CD4-positive, alpha-beta memory T cell (primary cell): ENCODE results near the gene ADGRB3. TPM values are rescaled to one million over a fixed set of nuclear protein-coding genes. Genes with fewer than 3 reads are reported as not detected.
"Not testable (repeated sequence)": the region's sequence is repeated elsewhere in the genome, so short reads cannot be mapped to it uniquely, and the experiment has no call there.

ENCODE experiments used
- CTCF ChIA-PET: fragments of 350-600 bp; sonication (Branson Sonifier 250); formaldehyde crosslinking; loops from one replicate; lab custom pipeline; 2021; ENCODE audit warnings: inconsistent platforms; ENCODE audit not compliant: partially characterized antibody; lab: Charles Lee
- POLR2A ChIA-PET: fragments of 350-600 bp; sonication (Branson Sonifier 250); formaldehyde crosslinking; loops from one replicate; lab custom pipeline; 2021; ENCODE audit not compliant: partially characterized antibody; lab: Charles Lee
- DNase-seq, 5 donors: peaks; one replicate each; pipeline versions ENCODE4 v3.0.0 to v3.0.0-alpha.2; 2020 to 2022; ENCODE audit warnings: mixed read lengths in 1 of 5
- H3K27ac ChIP-seq: one replicate; pipeline ENCODE4 v1.7.0; 2013; ENCODE audit warnings: low read depth, low read length
- H3K27me3 ChIP-seq: 2 replicates; pipeline ENCODE4 v1.7.0; 2013; ENCODE audit warnings: mild to moderate bottlenecking, low read length, moderate library complexity; ENCODE audit not compliant: insufficient read depth
- H3K36me3 ChIP-seq: 2 replicates; pipeline ENCODE4 v1.7.0; 2013; ENCODE audit warnings: mild to moderate bottlenecking, low read length, moderate library complexity; ENCODE audit not compliant: insufficient read depth
- H3K4me1 ChIP-seq: 2 replicates; pipeline ENCODE4 v1.7.0; 2013; ENCODE audit warnings: mild to moderate bottlenecking, low read length, moderate library complexity; ENCODE audit not compliant: insufficient read depth
- H3K4me3 ChIP-seq, 2 donors: one replicate each; pipeline ENCODE4 v1.7.0; 2013; ENCODE audit warnings: low read length in 2 of 2, mild to moderate bottlenecking in 1 of 2
- H3K9me3 ChIP-seq, 2 donors: one replicate each; pipeline ENCODE4 v1.7.0; 2013; ENCODE audit warnings: low read length in 2 of 2, control low read depth in 1 of 2; ENCODE audit not compliant: control insufficient read depth in 1 of 2
- H3K27ac Mint-ChIP-seq, 7 donors: one replicate each; pipeline ENCODE4 v1.8.0; 2020 to 2021; ENCODE audit warnings: mixed read lengths in 7 of 7, mild to moderate bottlenecking in 6 of 7, inconsistent platforms in 3 of 7, moderate library complexity in 3 of 7
- H3K27me3 Mint-ChIP-seq, 2 donors: one replicate each; pipeline ENCODE4 v1.8.0; 2020 to 2021; ENCODE audit warnings: mixed read lengths in 2 of 2
- H3K36me3 Mint-ChIP-seq, 2 donors: one replicate each; pipeline ENCODE4 v1.8.0; 2020 to 2021; ENCODE audit warnings: mixed read lengths in 2 of 2, inconsistent platforms in 1 of 2, mild to moderate bottlenecking in 1 of 2
- H3K4me1 Mint-ChIP-seq, 4 donors: one replicate each; pipeline ENCODE4 v1.8.0; 2020 to 2021; ENCODE audit warnings: mixed read lengths in 4 of 4, mild to moderate bottlenecking in 1 of 4
- H3K4me3 Mint-ChIP-seq, 8 donors: one replicate each; pipeline ENCODE4 v1.8.0; 2020 to 2021; ENCODE audit warnings: mixed read lengths in 8 of 8, mild to moderate bottlenecking in 7 of 8, moderate library complexity in 6 of 8, inconsistent platforms in 3 of 8
- H3K9me3 Mint-ChIP-seq, 8 donors: one replicate each; pipeline ENCODE4 v1.8.0; 2020 to 2021; ENCODE audit warnings: mixed read lengths in 8 of 8, mild to moderate bottlenecking in 5 of 8, inconsistent platforms in 3 of 8, moderate library complexity in 1 of 8
- intact Hi-C: fragments of 100-400 bp; cut with micrococcal nuclease; formaldehyde crosslinking; loops from one replicate; pipeline ENCODE4 v1.15.1; 2023
- polyA plus RNA-seq, 2 donors: library from polyadenylated mRNA; unstranded; fragments of 300-500 nt; fragmentation: Illumina TruSeq; gene quantifications; one replicate each; pipeline ENCODE4 v1.2.3, GENCODE V29; 2021
- total RNA-seq, 2 experiments: library from RNA; stranded (reverse); gene quantifications; one replicate each; pipeline ENCODE4 v1.2.3, GENCODE V29; 2021

ADGRB3 gene
- total and polyA plus RNA-seq, 4 experiments from 2014 or later: not detected

- Mint-ChIP-seq H3K27ac (no peak overlapping the region), H3K9me3 (peaks cover 0 to 8% (median 6%) of the 10 kb centered on the region in 8 donors), H3K4me1 (no peaks in the 10 kb centered on the region), H3K4me3 (no peak overlapping the region), H3K27me3 (no peaks in the 10 kb centered on the region), H3K36me3 (no peaks in the 10 kb centered on the region)
- Histone ChIP-seq H3K36me3 (no peaks in the 10 kb centered on the region), H3K9me3 (peaks cover 0 to 3% of the 10 kb centered on the region in 2 donors), H3K27me3 (no peaks in the 10 kb centered on the region), H3K27ac (no peak overlapping the region), H3K4me1 (no peaks in the 10 kb centered on the region), H3K4me3 (no peak overlapping the region)
- ChIA-PET POLR2A (no interaction called here), CTCF (no interaction called here)
- intact Hi-C loops: no loop called here
- no peak for DNase-seq
Measured at GRCh38 chr6:68868646-68869045, 233.6 kb downstream of the ADGRB3 start.

- intact Hi-C loops: no loop called here
- no peaks in the 10 kb centered on the region for H3K9me3 ChIP-seq
- Mint-ChIP-seq H3K4me1 (no peaks in the 10 kb centered on the region), H3K4me3 (no peak overlapping the region), H3K27me3 (no peaks in the 10 kb centered on the region), H3K27ac (no peak overlapping the region), H3K36me3 (no peaks in the 10 kb centered on the region), H3K9me3 (peaks cover 0 to 1% (median 0%) of the 10 kb centered on the region in 8 donors)
- H3K27me3 ChIP-seq: no peaks in the 10 kb centered on the region
- DNase-seq: no peak
- no peak overlapping the region for H3K4me3 ChIP-seq
- no peak overlapping the region for H3K27ac ChIP-seq
- no peaks in the 10 kb centered on the region for H3K36me3 ChIP-seq
- no peaks in the 10 kb centered on the region for H3K4me1 ChIP-seq
- POLR2A ChIA-PET: no interaction called here
- CTCF ChIA-PET: no interaction called here
Measured at GRCh38 chr6:68873236-68873635, 238.2 kb downstream of the ADGRB3 start.

GRCh38 chr6:68874747-68875146 is 239.7 kb downstream of the ADGRB3 start:
- H3K27me3 Mint-ChIP-seq: no peaks in the 10 kb centered on the region
- H3K36me3 Mint-ChIP-seq: no peaks in the 10 kb centered on the region
- H3K27me3 ChIP-seq: no peaks in the 10 kb centered on the region
- H3K4me3 ChIP-seq: no peak overlapping the region
- peaks cover 0 to 2% (median 0%) of the 10 kb centered on the region in 8 donors for H3K9me3 Mint-ChIP-seq
- ChIA-PET POLR2A (no interaction called here), CTCF (no interaction called here)
- H3K9me3 ChIP-seq: no peaks in the 10 kb centered on the region
- DNase-seq: no peak
- H3K27ac ChIP-seq: no peak overlapping the region
- H3K4me1 ChIP-seq: no peaks in the 10 kb centered on the region
- H3K36me3 ChIP-seq: no peaks in the 10 kb centered on the region
- no peaks in the 10 kb centered on the region for H3K4me1 Mint-ChIP-seq
- H3K27ac Mint-ChIP-seq: no peak overlapping the region
- no peak overlapping the region for H3K4me3 Mint-ChIP-seq
- intact Hi-C loops: loop anchor here (5.0 kb wide), 1 partner anchor 613 kb away; no protein-coding TSS in a partner anchor

- no peak for DNase-seq
- intact Hi-C loops: loop anchor here (5.0 kb wide), 1 partner anchor 612 kb away; no protein-coding TSS in a partner anchor
- H3K36me3 ChIP-seq: no peaks in the 10 kb centered on the region
- CTCF ChIA-PET: no interaction called here
- Mint-ChIP-seq H3K27ac (no peak overlapping the region), H3K9me3 (peaks cover 0 to 2% (median 0%) of the 10 kb centered on the region in 8 donors), H3K4me1 (no peaks in the 10 kb centered on the region), H3K36me3 (no peaks in the 10 kb centered on the region), H3K27me3 (no peaks in the 10 kb centered on the region), H3K4me3 (no peak overlapping the region)
- no peak overlapping the region for H3K4me3 ChIP-seq
- H3K4me1 ChIP-seq: no peaks in the 10 kb centered on the region
- no peaks in the 10 kb centered on the region for H3K9me3 ChIP-seq
- H3K27ac ChIP-seq: no peak overlapping the region
- no peaks in the 10 kb centered on the region for H3K27me3 ChIP-seq
- POLR2A ChIA-PET: no interaction called here
Measured at GRCh38 chr6:68875403-68875802, 240.3 kb downstream of the ADGRB3 start.

GRCh38 chr6:68876792-68877493 is 241.9 kb downstream of the ADGRB3 start:
- Mint-ChIP-seq H3K9me3 (peaks cover 0 to 2% (median 0%) of the 10 kb centered on the region in 8 donors), H3K4me1 (no peaks in the 10 kb centered on the region), H3K27ac (no peak overlapping the region), H3K36me3 (no peaks in the 10 kb centered on the region), H3K27me3 (no peaks in the 10 kb centered on the region), H3K4me3 (no peak overlapping the region)
- H3K27ac ChIP-seq: no peak overlapping the region
- no peaks in the 10 kb centered on the region for H3K27me3 ChIP-seq
- no peaks in the 10 kb centered on the region for H3K36me3 ChIP-seq
- CTCF ChIA-PET: no interaction called here
- DNase-seq: no peak
- intact Hi-C loops: loop anchor here (5.0 kb wide), 1 partner anchor 610 kb away; no protein-coding TSS in a partner anchor
- H3K9me3 ChIP-seq: no peaks in the 10 kb centered on the region
- no peaks in the 10 kb centered on the region for H3K4me1 ChIP-seq
- POLR2A ChIA-PET: no interaction called here
- no peak overlapping the region for H3K4me3 ChIP-seq

- H3K27me3 Mint-ChIP-seq: no peaks in the 10 kb centered on the region
- ChIA-PET CTCF (no interaction called here), POLR2A (no interaction called here)
- H3K36me3 Mint-ChIP-seq: no peaks in the 10 kb centered on the region
- no peaks in the 10 kb centered on the region for H3K36me3 ChIP-seq
- H3K9me3 ChIP-seq: no peaks in the 10 kb centered on the region
- no peak overlapping the region for H3K4me3 Mint-ChIP-seq
- no peaks in the 10 kb centered on the region for H3K4me1 Mint-ChIP-seq
- peaks cover 0 to 3% (median 0%) of the 10 kb centered on the region in 8 donors for H3K9me3 Mint-ChIP-seq
- no peak for DNase-seq
- no peaks in the 10 kb centered on the region for H3K4me1 ChIP-seq
- H3K27me3 ChIP-seq: no peaks in the 10 kb centered on the region
- intact Hi-C loops: no loop called here
- H3K27ac Mint-ChIP-seq: no peak overlapping the region
- no peak overlapping the region for H3K27ac ChIP-seq
- no peak overlapping the region for H3K4me3 ChIP-seq
Measured at GRCh38 chr6:68880050-68880813, 245.2 kb downstream of the ADGRB3 start.

GRCh38 chr6:68883325-68883724 is 248.2 kb downstream of the ADGRB3 start:
- intact Hi-C loops, H3K36me3 ChIP-seq, H3K36me3 Mint-ChIP-seq, CTCF ChIA-PET, H3K27ac ChIP-seq, H3K4me1 Mint-ChIP-seq, DNase-seq, H3K27ac Mint-ChIP-seq, H3K9me3 Mint-ChIP-seq, H3K4me3 Mint-ChIP-seq, POLR2A ChIA-PET, H3K27me3 Mint-ChIP-seq, H3K9me3 ChIP-seq, H3K27me3 ChIP-seq, H3K4me1 ChIP-seq, H3K4me3 ChIP-seq: not testable (repeated sequence)
